PC-9 (cell line): ENCODE data around the gene SNRNP70. TPM values are rescaled to one million over a fixed set of nuclear protein-coding genes. Genes with fewer than 3 reads are reported as not detected.

Experiments
- BruUV-seq: library from RNA; stranded (reverse); fragments of 400-500 nt; replicated peaks from 2 replicates; lab custom pipeline; 2021; lab: Mats Ljungman, UMichigan
- CTCF ChIA-PET: fragments of 300-600 bp; sonication (Branson Sonifier 250); formaldehyde crosslinking; loops from one replicate; lab custom pipeline; 2022; ENCODE audit warnings: antibody characterized with exemption; lab: Charles Lee
- POLR2A ChIA-PET: fragments of 300-600 bp; sonication (Branson Sonifier 250); formaldehyde crosslinking; loops from one replicate; lab custom pipeline; 2022; ENCODE audit warnings: antibody characterized with exemption; ENCODE audit not compliant: unreplicated experiment; lab: Charles Lee
- DNase-seq, 2 experiments: peaks; one replicate each; pipeline versions ENCODE4 v3.0.0 to v3.0.0-alpha.2; 2015 to 2022; ENCODE audit warnings: mixed read lengths in 1 of 2
- H2AFZ ChIP-seq: fragments of 200-600 bp; sonication (generic); 2 replicates; pipeline ENCODE4 v1.8.1; 2017; ENCODE audit warnings: antibody characterized with exemption
- H3F3A ChIP-seq: fragments of 200-600 bp; sonication (generic); 2 replicates; pipeline ENCODE4 v1.8.1; 2017; ENCODE audit warnings: antibody characterized with exemption, mild to moderate bottlenecking, low read depth; ENCODE audit not compliant: insufficient read depth
- H3K27ac ChIP-seq: fragments of 200-600 bp; sonication (generic); 2 replicates; pipeline ENCODE4 v1.6.1; 2016; ENCODE audit warnings: mixed run types
- H3K27me3 ChIP-seq: fragments of 200-600 bp; sonication (generic); 2 replicates; pipeline ENCODE4 v1.6.1; 2016; ENCODE audit warnings: low read depth, mixed run types; ENCODE audit not compliant: insufficient read depth
- H3K36me3 ChIP-seq: fragments of 200-600 bp; sonication (generic); 2 replicates; pipeline ENCODE4 v1.6.1; 2016; ENCODE audit warnings: low read depth, mixed run types
- H3K4me1 ChIP-seq: fragments of 200-600 bp; sonication (generic); replicated peaks from 2 replicates; pipeline ENCODE4 v1.6.1; 2016; ENCODE audit warnings: mixed run types; ENCODE audit not compliant: insufficient read depth
- H3K4me2 ChIP-seq: fragments of 200-600 bp; sonication (generic); 2 replicates; pipeline ENCODE4 v1.6.1; 2017; ENCODE audit warnings: mixed run types
- H3K4me3 ChIP-seq: fragments of 200-600 bp; sonication (generic); 2 replicates; pipeline ENCODE4 v1.6.1; 2016; ENCODE audit warnings: mixed run types
- H3K79me2 ChIP-seq: fragments of 200-600 bp; sonication (generic); 2 replicates; pipeline ENCODE4 v1.6.1; 2017; ENCODE audit warnings: low read depth, mixed run types
- H3K9me2 ChIP-seq: fragments of 200-600 bp; sonication (generic); 2 replicates; pipeline ENCODE4 v1.8.1; 2017; ENCODE audit warnings: mild to moderate bottlenecking; ENCODE audit not compliant: insufficient read depth
- H3K9me3 ChIP-seq: fragments of 200-600 bp; sonication (generic); 2 replicates; pipeline ENCODE4 v1.8.1; 2016; ENCODE audit warnings: low read depth; ENCODE audit not compliant: insufficient read depth
- H4K20me1 ChIP-seq: fragments of 200-600 bp; sonication (generic); 2 replicates; pipeline ENCODE4 v1.8.1; 2017; ENCODE audit not compliant: insufficient read depth
- CTCF ChIP-seq: fragments of 200-600 bp; sonication (generic); conservative IDR thresholded peaks from 2 replicates; pipeline ENCODE4 v1.6.1; 2017; ENCODE audit warnings: mixed run types, antibody characterized with exemption, mild to moderate bottlenecking, moderate library complexity
- EZH2 ChIP-seq: fragments of 200-600 bp; sonication (generic); IDR thresholded peaks from 2 replicates; pipeline ENCODE4 v1.8.0; 2017; ENCODE audit warnings: antibody characterized with exemption, low read depth
- intact Hi-C: fragments of 100-400 bp; cut with micrococcal nuclease; formaldehyde crosslinking; loops from one replicate; pipeline ENCODE4 v1.10.0; 2022; ENCODE audit not compliant: unreplicated experiment
- total RNA-seq: library from RNA; stranded (reverse); gene quantifications from 2 replicates; pipeline ENCODE4 v1.2.3, GENCODE V29; 2021

The SNRNP70 gene
- total RNA-seq, 1 experiment from 2014 or later = 199 TPM

- no peak for TF ChIP-seq CTCF
- no peak for TF ChIP-seq EZH2
- no peak overlapping the region for H3K4me3 ChIP-seq
- intact Hi-C loops = no loop called here
- no peaks in the 10 kb centered on the region for H3K36me3 ChIP-seq
- DNase-seq = peak in 1 of 2 experiments; percentile 6
- BruUV-seq = no TSS peak
- no peak overlapping the region for H3K27ac ChIP-seq
- CTCF ChIA-PET = no interaction called here
- no peaks in the 10 kb centered on the region for H3K9me2 ChIP-seq
- peaks cover 15% of the 10 kb centered on the region; the same call in 1 of the 2 replicates for H3F3A ChIP-seq
- H3K79me2 ChIP-seq = no peaks in the 10 kb centered on the region
- POLR2A ChIA-PET = no interaction called here
- no peaks in the 10 kb centered on the region for H3K27me3 ChIP-seq
- no peaks in the 10 kb centered on the region; the same call in 1 of the 2 replicates for H4K20me1 ChIP-seq
- H3K4me1 ChIP-seq = peaks cover 14% of the 10 kb centered on the region
- H3K9me3 ChIP-seq = no peaks in the 10 kb centered on the region
- H3K4me2 ChIP-seq = no peak overlapping the region
- no peak overlapping the region for H2AFZ ChIP-seq
These were observed 69.0 kb downstream of the SNRNP70 start for GRCh38 chr19:49154279-49154678.

- BruUV-seq = no TSS peak
- TF ChIP-seq CTCF (no peak), EZH2 (no peak)
- no peaks in the 10 kb centered on the region; the same call in 1 of the 2 replicates for H4K20me1 ChIP-seq
- H3F3A ChIP-seq = peaks cover 18% of the 10 kb centered on the region; the same call in 1 of the 2 replicates
- no peak within 1 kb of the TSS for H3K27ac ChIP-seq
- H2AFZ ChIP-seq = no peak within 1 kb of the TSS
- ChIA-PET CTCF (no interaction called here), POLR2A (no interaction called here)
- no peaks in the 10 kb centered on the region for H3K36me3 ChIP-seq
- H3K4me2 ChIP-seq = no peak within 1 kb of the TSS
- peaks cover 14% of the 10 kb centered on the region for H3K4me1 ChIP-seq
- intact Hi-C loops = no loop called here
- no peak within 1 kb of the TSS for H3K4me3 ChIP-seq
- DNase-seq = peak in 1 of 2 experiments; percentile 17
- no peaks in the 10 kb centered on the region for H3K79me2 ChIP-seq
- H3K27me3 ChIP-seq = no peaks in the 10 kb centered on the region
- H3K9me3 ChIP-seq = no peaks in the 10 kb centered on the region
- no peaks in the 10 kb centered on the region for H3K9me2 ChIP-seq
These were observed 70.0 kb downstream of the SNRNP70 start, which contains the start of gene HRC for GRCh38 chr19:49155005-49155819. HRC (minus strand) TSS chr19:49155396; CDS start chr19:49155237, 159 bp downstream.

GRCh38 chr19:49155820-49156346, 70.6 kb downstream of the SNRNP70 start:
- DNase-seq = no peak
- no peaks in the 10 kb centered on the region for H3K79me2 ChIP-seq
- no peak overlapping the region for H3K4me2 ChIP-seq
- CTCF ChIA-PET = no interaction called here
- H3K9me2 ChIP-seq = no peaks in the 10 kb centered on the region
- no peaks in the 10 kb centered on the region for H3K27me3 ChIP-seq
- peaks cover 12% of the 10 kb centered on the region for H3K4me1 ChIP-seq
- no peak overlapping the region for H2AFZ ChIP-seq
- H3F3A ChIP-seq = peaks cover 22% of the 10 kb centered on the region; the same call in 1 of the 2 replicates
- no TSS peak for BruUV-seq
- no peak overlapping the region for H3K4me3 ChIP-seq
- TF ChIP-seq EZH2 (no peak), CTCF (no peak)
- POLR2A ChIA-PET = no interaction called here
- intact Hi-C loops = no loop called here
- H3K27ac ChIP-seq = no peak overlapping the region
- no peaks in the 10 kb centered on the region; the same call in 1 of the 2 replicates for H4K20me1 ChIP-seq
- no peaks in the 10 kb centered on the region for H3K9me3 ChIP-seq
- no peaks in the 10 kb centered on the region for H3K36me3 ChIP-seq
